GM23338 (cell line): ENCODE results near the gene SMTN.
"Not testable (repeated sequence)": the region's sequence is repeated elsewhere in the genome, so short reads cannot be mapped to it uniquely, and the experiment has no call there.

ENCODE experiments used
- EZH2 ChIP-seq: fragments of 200-600 bp; sonication (generic); IDR thresholded peaks from one replicate; pipeline ENCODE4 v1.8.0; 2017; ENCODE audit warnings: antibody characterized with exemption, mild to moderate bottlenecking, low read depth; ENCODE audit not compliant: unreplicated experiment
- POLR2AphosphoS5 ChIP-seq: IDR thresholded peaks from 2 replicates; pipeline ENCODE4 v1.6.1; 2016; ENCODE audit warnings: antibody characterized with exemption, low read depth
- ZNF114 ChIP-seq: fragments of 250-450 bp; sonication (Bioruptor Pico); IDR thresholded peaks from 2 replicates; pipeline ENCODE4 v1.5.0; 2020; ENCODE audit warnings: mild to moderate bottlenecking, moderate library complexity
- TF ChIP-seq, protein P1 (sequence below), 2 experiments: fragments of 200-600 bp in 1 of 2; sonication (generic) in 1 of 2; conservative IDR thresholded peaks; 2 replicates each; pipeline versions ENCODE4 v1.5.1 to v1.6.1; 2016 to 2017; ENCODE audit warnings: antibody characterized with exemption in 2 of 2, low read depth in 2 of 2, mild to moderate bottlenecking in 2 of 2, moderate library complexity in 1 of 2
- TF ChIP-seq, protein P2 (sequence below): IDR thresholded peaks from one replicate; pipeline ENCODE4 v1.6.1; 2018; ENCODE audit warnings: antibody characterized with exemption; ENCODE audit not compliant: unreplicated experiment

- TF ChIP-seq, protein P1, sequence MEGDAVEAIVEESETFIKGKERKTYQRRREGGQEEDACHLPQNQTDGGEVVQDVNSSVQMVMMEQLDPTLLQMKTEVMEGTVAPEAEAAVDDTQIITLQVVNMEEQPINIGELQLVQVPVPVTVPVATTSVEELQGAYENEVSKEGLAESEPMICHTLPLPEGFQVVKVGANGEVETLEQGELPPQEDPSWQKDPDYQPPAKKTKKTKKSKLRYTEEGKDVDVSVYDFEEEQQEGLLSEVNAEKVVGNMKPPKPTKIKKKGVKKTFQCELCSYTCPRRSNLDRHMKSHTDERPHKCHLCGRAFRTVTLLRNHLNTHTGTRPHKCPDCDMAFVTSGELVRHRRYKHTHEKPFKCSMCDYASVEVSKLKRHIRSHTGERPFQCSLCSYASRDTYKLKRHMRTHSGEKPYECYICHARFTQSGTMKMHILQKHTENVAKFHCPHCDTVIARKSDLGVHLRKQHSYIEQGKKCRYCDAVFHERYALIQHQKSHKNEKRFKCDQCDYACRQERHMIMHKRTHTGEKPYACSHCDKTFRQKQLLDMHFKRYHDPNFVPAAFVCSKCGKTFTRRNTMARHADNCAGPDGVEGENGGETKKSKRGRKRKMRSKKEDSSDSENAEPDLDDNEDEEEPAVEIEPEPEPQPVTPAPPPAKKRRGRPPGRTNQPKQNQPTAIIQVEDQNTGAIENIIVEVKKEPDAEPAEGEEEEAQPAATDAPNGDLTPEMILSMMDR (conservative IDR thresholded peaks at IDR 0.05; ENCODE audit: low read depth in 2 of 2): not testable (repeated sequence)
- not testable (repeated sequence) for TF ChIP-seq EZH2; POLR2AphosphoS5; ZNF114 (CRISPR knock-in tag)
- TF ChIP-seq, protein P2, sequence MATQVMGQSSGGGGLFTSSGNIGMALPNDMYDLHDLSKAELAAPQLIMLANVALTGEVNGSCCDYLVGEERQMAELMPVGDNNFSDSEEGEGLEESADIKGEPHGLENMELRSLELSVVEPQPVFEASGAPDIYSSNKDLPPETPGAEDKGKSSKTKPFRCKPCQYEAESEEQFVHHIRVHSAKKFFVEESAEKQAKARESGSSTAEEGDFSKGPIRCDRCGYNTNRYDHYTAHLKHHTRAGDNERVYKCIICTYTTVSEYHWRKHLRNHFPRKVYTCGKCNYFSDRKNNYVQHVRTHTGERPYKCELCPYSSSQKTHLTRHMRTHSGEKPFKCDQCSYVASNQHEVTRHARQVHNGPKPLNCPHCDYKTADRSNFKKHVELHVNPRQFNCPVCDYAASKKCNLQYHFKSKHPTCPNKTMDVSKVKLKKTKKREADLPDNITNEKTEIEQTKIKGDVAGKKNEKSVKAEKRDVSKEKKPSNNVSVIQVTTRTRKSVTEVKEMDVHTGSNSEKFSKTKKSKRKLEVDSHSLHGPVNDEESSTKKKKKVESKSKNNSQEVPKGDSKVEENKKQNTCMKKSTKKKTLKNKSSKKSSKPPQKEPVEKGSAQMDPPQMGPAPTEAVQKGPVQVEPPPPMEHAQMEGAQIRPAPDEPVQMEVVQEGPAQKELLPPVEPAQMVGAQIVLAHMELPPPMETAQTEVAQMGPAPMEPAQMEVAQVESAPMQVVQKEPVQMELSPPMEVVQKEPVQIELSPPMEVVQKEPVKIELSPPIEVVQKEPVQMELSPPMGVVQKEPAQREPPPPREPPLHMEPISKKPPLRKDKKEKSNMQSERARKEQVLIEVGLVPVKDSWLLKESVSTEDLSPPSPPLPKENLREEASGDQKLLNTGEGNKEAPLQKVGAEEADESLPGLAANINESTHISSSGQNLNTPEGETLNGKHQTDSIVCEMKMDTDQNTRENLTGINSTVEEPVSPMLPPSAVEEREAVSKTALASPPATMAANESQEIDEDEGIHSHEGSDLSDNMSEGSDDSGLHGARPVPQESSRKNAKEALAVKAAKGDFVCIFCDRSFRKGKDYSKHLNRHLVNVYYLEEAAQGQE: not testable (repeated sequence)
Measured at GRCh38 chr22:31069691-31070314, 11.3 kb upstream of the SMTN start.
